Left renal cortex interstitium (tissue), 4 donors: ENCODE data around the gene TP63. TPM values are rescaled to one million over a fixed set of nuclear protein-coding genes. Genes with fewer than 3 reads are reported as not detected.
"Not testable (repeated sequence)": the region's sequence is repeated elsewhere in the genome, so short reads cannot be mapped to it uniquely, and the experiment has no call there.

Experiments used
- DNase-seq, 4 donors: peaks; one replicate each; pipeline ENCODE4 v3.0.0-alpha.2; 2013; ENCODE audit warnings: low read depth in 4 of 4, low spot score in 2 of 4, missing footprints in 1 of 4
- polyA plus RNA-seq, 4 donors: library from polyadenylated mRNA; unstranded; fragments of 120-200 nt; gene quantifications; one replicate each; pipeline ENCODE4 v1.2.1, GENCODE V29; 2013; ENCODE audit not compliant: insufficient read length in 4 of 4

TP63 gene
- polyA plus RNA-seq, 4 donors = 1.1 to 1.9 (median 1.7) TPM

DNA sequence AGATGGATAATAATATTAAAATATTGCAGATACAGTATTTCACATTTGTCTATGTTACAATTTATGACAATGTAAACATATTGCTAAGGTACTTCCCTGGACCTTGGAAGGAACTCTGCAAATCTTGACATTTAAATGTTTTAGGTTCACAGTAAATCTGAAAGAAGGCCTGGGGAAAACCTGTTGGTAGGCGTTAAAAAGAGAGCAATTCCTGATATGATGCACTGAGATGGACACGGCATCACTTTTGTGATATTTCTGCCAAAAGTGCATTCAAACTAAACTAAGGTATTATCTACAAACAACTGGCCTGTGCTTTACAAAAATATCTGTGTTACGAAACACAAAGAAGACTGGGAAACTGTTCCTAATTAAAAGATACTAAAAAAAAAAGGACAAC, 6.1 kb upstream of the TP63 start:
- no peak for DNase-seq

DNA sequence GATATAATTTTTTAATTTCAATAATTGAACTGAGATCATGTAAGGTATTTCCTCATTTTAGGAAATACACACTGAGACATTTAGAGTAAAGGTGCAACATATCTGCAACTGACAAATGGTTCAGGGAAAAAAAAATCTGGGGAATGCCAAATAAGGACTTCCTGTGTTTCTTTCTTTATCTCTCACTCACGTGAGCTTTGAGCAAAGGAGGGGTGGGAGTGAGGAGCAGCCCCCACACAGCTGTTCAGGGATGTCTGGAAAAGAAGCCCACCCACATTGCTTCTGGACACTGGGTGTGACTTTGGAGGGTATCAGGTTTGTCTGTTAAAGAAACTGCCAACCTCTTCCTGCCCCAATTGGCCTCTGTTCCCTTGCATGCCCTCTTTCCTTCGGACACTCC, 5.6 kb upstream of the TP63 start:
- no peak for DNase-seq

DNA sequence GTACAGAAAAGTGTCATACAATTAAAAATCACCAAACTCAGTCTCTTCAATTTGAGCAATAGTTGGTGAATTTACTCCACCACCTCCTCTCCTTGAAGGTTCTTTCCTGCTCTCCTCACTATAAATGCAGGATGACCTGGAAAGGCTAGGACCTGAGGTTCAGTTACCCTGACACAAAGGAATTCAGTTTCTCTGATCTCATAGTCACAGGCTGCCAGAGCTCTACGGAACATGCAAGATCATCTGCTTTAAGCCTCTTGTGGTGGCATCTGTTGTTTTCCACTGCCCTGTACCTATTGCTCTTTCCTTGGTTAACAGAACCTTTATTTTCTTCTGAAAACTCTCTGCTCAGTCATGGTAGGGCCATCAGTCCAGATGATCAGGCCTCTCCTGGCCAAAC, 4.9 kb upstream of the TP63 start:
- DNase-seq = no peak

DNA sequence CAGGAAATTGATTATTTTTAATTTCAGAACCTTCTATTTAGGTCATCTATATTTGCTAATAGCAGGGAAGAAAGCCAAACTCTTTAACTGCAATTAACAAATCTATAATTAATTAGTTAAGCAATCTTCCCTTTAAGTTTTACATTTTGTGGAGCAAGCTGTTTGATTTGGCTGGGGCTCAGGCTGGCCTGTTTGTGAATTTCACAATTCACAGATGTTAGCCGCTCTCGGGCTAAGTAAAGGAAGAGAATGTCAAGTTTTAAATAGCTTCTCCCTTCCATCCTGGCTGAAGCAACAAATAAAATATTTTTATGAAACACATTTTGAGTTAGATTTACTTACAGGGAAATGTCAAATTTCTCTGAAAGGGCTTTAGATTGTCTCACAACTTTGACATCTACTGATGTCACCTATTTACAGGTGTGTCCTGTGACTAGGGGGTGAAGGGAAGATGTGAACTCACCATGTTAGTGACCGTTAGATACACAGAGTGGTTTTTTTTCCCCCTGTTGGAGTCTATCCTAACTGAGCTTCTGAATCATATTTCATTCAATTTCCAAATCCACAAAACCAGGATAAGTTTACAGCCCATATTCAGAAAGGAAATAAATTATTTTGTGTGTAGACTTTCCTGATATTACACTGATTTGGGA, 1.3 kb upstream of the TP63 start:
- DNase-seq = no peak

DNA sequence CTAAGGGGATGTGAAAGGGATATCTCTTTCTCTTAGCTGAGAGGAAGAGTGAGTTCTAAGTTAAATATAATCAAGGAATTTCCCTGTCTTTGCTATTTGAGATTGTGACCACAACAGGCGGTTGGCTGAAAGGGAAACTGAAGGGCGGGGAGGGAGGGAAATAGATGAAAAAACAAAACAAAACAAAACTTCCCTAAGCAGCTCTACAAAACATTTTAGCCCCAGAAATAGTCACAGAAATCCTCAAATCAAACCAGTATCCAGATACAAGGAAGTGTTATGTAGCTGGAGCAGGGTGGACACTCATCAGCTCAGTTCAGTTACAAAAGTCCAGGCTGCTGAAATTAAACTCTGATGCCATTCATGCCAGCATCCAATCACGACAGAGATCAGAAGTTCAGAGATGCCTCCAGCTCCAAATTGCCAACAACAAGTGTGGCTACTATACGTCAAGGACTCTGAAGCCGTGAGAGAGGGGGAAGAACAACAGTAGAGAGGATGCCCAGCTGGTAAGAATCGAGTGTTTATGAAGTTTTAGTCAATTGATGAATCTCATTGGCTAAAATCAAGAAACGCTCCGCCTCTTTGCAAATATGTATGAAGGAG, 319 bp upstream of the TP63 start:
- no peak for DNase-seq

DNA sequence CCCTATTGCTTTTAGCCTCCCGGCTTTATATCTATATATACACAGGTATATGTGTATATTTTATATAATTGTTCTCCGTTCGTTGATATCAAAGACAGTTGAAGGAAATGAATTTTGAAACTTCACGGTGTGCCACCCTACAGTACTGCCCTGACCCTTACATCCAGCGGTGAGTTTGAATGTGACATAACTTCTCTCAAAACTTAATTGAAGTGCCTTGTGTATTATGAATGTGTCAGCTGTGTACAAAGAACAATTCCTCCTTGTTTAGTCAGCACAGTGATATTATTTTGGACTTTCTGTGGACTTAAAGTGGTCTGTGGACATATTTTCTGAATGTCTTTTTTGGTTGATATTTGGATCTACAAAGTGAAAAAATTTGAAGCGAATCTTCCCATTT, 220 bp downstream of the TP63 start:
- DNase-seq = no peak

DNA sequence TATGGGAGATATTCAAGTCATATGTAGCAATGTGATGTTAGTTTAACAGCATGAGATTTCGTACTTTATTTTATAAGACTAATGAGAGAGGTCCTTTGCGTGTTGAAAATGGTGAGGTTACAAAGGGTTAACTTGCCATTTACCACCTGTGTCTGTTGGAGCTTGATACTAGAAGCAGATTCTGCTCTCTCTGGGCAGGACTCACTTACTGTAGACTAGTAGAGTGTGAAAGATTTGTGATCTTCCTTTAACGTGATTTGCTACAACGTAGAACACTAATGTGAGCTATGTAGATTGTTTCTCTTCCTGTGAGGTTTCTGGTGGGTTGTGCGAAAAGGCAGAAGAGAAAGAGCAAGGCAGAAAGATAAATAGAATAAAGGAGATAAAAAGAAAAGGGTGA, 1.1 kb downstream of the TP63 start:
- DNase-seq = no peak

DNA sequence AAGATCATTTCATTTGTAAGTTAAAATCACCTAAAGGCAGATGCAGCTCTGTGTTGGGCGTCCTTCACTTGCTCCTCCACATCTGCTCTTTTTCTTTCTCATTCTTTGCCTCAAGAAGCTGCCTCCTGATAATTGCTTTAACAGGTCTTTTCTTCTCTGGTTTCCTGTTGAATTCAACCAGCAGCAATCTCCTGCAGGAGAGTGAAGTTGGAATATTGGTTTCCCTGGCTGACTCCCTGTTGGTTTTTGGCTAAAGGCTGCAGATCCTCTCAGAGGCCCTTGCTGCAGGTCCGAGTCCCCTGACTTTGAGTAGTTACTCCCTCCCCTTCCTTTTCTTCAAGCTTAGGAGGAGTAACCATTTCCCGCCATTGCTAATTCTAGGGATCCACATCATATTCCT, 4.2 kb downstream of the TP63 start:
- no peak for DNase-seq

DNA sequence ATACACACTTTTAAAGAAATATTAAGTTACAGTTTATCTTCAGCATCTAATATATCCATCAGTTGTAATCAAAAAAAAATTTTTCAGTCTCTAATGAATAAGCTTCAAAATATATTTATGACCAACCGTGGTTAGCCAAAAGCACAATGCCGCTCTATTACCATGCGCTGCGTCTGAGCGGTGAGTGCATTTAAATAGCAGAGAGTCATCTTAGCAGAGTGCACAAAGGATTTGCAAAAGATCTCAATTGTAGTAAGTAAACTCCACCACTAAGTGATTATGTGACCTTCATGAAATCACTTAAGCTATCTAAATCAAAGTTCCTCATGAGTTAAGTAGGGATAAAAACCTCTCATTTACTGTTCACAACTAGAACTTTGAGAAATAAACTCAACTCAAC, 4.9 kb downstream of the TP63 start:
- DNase-seq = no peak

DNA sequence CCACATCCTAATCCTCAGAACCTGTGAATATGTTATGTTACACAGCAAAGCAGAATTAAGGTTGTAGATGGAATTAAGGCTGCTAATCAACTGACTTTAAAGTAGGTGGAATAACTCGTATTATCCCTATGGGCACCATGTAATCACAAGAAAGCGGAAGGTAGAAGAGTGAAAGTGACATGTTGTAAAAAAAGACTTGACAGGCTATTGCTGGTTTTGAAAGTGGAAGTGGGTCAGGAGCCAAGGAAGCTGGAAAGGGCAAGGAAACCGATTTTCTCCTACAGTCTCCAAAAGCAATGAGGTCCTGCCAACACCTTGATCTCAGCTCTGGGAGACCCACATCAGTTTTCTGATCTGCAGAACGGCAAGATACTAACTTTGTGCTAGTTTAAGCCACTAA, 6.6 kb downstream of the TP63 start:
- no peak for DNase-seq

DNA sequence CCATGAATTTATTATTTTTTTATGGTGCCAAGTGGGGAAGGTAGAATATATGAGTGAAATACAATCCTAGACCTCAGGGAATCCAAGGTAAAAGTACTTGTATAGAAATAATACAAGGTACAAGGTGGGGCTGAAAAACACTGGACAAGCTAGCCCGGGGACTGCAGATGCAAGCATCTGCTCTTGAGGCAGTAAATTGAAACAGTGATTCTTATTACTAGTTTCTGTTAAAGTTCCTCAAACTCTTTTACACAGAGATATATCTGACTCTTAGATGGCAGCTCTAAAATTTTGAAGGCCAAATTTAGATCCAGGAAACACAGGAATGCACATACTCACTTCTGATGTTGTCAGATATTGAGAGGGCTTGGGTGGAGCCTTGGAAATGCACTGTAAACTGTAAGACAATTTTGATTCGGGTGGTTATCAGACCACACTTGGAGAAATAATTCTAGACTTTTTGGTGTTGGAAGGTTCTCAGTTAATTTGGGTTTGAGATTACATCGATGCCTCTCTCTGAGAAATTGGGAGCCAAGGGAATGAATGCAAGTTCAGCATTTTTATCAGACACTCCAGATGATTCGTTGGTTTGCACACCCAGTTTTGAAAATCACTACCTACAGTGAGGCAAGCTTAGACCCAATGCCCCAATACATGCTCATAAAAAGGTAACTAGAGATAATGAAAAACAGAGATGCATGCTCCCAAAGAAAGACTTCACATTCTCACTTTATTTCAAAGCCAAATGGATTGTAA, 7.3 kb downstream of the TP63 start:
- no peak for DNase-seq

DNA sequence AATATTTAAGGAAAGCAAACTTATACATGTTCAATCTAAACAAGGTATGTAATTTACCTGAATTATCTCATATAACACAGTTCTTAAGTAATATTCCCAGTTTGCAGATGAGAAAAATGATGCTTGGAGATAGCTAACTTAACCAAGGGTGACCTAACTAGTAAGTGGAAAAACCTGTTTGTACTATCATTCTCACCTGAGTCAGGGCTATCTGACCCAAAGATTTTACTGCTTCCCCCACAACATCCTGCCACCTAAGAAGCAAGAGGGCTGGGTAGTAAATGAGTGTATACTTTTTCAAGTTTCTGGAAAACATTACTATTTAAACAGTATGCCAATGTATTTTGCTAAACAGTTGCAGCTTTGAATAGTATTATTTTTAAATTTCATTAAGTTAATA, 10.6 kb downstream of the TP63 start:
- DNase-seq = no peak

DNA sequence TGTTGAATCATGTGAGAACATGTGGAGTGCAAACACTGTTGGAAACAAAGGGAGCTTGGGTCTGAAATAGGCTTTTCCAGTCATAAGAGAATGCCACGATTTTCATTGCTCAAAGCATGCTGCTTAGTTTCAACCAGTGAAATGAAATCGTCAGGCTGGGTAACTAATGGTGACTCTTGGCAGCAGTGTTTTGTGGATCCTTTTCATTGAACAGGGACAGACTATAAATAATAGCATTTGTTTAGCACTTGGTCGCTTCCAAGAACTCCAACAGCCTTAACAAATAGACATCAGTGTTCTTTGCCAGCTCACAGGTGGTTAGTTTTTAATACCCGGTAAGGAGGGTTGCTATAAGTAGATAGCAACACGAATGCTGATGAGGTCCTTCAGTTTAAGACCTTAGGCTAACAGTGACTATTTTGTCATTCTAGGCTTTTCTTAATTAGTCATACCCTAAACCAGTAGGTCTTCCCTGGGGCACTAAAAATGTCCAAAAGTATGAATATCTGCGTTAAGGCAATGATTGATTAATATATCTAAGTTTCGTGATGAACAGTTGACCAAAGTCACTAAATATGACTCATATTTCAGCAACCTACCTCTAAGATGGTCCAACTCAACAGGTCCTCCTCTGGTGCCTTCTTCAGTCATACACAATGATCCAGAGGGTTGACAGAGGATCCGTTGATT, 15.8 kb downstream of the TP63 start:
- DNase-seq = no peak

DNA sequence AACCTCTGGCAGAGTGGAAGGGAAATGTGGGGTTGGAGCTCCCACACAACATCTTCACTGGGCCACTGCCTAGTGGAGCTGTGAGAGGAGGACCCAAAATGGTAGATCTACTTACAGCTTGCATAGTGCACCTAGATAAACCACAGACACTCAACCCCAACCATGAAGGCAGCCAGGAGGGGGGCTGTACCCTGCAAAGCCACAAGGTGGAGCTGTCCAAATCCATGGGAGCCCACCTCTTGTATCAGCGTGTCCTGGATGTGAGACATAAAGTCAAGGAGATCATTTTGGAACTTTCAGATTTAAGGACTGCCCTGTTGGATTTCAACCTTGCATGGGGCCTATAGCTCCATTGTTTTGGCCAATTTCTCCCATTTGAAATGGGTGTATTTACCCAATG, 20.9 kb downstream of the TP63 start:
- no peak for DNase-seq

DNA sequence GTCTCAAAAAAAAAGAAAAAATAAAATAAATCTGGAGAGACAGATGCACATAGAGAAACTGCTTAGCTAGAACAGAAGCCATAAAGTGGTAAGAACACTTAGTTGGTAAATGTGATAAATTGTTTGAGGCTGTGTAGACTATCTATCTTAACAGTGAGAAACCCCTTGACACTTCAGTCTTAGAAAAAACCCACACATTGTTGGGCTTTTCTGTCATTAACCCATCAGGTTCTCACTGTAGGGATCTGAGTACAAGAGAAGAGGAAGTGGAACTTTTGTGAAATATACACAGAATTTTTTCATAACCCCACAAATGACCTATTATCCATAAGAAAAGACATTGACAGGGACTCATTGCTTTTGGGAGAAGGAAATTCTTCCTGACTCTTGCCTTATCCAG, 24.4 kb downstream of the TP63 start:
- DNase-seq = no peak

DNA sequence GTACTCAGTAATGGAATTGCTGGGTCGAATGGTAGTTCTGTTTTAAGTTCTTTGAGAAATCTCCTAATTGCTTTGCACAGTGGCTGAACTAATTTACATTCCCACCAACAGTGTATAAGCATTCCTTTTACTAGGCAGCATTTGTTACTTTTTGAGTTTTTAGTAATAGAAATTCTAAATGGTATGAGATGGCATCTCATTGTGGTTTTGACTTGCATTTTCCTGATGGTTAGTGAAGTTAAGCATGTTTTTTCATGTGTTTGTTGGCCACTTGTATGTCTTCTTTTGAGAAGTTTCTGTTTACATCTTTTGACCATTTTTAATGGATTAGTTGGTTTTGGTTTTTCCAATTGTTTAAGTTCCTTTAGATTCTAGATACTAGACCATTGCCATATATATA, 28.4 kb downstream of the TP63 start:
- DNase-seq = no peak

DNA sequence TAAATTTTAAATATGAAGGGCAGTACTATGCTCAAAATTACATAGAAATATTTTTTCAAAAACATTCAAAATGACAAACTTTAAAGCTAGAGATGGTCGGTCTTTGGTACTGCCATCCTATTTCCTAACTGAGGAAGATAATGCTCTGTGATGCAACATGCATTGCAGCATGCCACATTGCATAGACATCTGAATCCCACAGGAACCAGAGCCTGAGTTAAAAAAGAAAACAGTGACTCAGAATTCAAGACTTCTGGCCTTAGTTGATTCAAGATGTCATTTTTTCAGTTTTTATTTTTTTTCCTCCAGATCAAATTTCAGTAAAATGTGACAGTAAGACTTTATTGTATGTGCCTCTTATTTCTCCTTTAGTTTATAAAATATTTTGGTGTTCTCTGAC, 33.1 kb downstream of the TP63 start:
- DNase-seq = no peak

DNA sequence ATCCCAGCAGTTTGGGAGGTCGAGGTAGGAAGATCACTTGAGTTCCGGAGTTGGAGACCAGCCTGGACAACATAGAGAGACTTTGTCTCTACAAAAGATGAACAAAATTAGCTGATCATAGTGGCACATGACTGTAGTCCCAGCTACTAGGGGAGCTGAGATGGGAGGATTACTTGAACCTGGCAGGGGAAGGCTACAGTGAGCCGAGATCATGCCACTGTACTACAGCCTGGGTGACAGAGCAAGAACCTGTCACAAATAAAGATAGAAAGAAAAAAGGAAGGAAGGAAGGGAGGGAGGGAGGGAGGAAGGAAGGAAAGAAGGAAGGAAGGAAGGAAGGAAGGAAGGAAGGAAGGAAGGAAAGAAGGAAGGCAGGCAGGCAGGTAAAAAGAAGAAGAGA, 41.2 kb downstream of the TP63 start:
- DNase-seq = not testable (repeated sequence)

DNA sequence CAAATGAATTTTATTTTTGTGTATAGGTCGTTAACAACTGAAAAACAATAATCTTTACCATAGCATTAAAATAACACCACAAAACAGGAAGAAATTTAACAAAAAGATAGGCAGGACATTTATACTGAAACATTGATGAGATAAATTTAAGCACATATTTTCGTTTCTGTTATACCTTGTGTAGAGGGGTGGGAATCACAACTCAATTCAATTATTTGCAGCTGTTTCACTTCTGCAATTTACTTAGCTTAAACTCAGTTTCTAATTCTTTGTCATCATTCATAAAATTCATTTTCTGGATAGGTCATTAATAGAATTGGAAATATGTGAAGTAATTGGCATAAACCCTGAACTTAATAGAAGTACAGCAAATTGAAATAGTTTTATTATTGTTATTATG, 42.3 kb downstream of the TP63 start:
- DNase-seq = no peak

DNA sequence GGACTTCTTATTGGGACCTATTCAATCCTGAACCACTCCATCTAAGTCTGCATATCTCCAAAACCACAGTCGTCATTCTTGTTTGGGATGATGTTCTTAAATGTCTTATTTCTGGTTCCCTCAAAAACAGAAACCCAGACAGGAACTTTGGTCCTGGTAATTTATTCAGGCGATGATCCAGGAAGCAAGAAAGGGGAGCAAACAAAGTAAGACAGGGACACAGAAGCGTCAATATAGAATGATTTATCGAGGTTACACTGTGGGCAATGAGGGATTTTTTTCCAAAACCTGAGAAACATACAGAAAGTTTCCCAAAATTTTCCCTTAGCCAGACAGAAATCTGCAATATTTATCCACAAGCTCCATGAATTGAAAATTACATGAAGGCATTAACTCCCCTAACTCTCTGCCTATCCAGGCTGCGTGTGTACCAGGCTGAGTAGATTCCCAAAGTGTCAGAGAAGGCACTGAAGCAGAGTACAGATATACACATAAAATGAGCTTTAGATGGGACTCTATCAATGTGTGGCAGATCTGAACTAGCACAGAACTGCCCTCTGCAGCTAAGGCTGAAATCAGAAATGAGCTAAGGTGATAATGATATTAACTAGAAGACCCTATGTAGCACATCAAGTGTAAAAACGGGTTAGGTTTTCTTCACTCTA, 43.2 kb downstream of the TP63 start:
- DNase-seq = no peak

DNA sequence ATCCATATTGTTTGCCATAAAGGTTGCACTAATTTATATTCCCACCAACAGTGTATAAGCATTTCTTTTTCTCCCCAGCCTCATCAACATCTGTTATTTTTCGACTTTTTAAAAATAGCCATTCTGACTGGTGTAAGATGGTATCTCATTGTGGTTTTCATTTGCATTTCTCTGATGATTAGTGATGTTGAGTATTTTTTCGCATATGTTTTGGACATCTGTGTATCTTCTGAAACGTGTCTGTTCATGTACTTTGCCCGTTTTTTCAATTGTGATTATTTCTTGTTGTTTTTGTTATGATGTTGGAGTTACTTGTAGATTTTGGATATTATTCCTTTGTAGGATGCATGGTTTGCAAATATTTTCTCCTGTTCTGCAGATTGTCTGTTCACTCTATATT, 46.5 kb downstream of the TP63 start:
- DNase-seq = no peak
